Myocyte (in vitro differentiated cells): ENCODE data around the gene S100A4. TPM values are rescaled to one million over a fixed set of nuclear protein-coding genes. Genes with fewer than 3 reads are reported as not detected.
"Not testable (repeated sequence)": the region's sequence is repeated elsewhere in the genome, so short reads cannot be mapped to it uniquely, and the experiment has no call there.

Source experiments
- DNase-seq: peaks from one replicate; pipeline ENCODE4 v3.0.0-alpha.2; 2012; ENCODE audit warnings: low read depth
- polyA plus RNA-seq: library from polyadenylated mRNA; unstranded; fragments of >200 nt; gene quantifications from one replicate; pipeline ENCODE4 v1.2.1, GENCODE V29; 2012; ENCODE audit warnings: missing spikeins
- total RNA-seq: library from RNA; depleted of rRNA; stranded (reverse); fragments of >200 nt; gene quantifications from 2 replicates; pipeline ENCODE4 v1.2.3, GENCODE V29; 2014

S100A4 gene
- 757 and 902 TPM in 2 replicates for total RNA-seq
- 3,578 TPM for polyA plus RNA-seq

DNA sequence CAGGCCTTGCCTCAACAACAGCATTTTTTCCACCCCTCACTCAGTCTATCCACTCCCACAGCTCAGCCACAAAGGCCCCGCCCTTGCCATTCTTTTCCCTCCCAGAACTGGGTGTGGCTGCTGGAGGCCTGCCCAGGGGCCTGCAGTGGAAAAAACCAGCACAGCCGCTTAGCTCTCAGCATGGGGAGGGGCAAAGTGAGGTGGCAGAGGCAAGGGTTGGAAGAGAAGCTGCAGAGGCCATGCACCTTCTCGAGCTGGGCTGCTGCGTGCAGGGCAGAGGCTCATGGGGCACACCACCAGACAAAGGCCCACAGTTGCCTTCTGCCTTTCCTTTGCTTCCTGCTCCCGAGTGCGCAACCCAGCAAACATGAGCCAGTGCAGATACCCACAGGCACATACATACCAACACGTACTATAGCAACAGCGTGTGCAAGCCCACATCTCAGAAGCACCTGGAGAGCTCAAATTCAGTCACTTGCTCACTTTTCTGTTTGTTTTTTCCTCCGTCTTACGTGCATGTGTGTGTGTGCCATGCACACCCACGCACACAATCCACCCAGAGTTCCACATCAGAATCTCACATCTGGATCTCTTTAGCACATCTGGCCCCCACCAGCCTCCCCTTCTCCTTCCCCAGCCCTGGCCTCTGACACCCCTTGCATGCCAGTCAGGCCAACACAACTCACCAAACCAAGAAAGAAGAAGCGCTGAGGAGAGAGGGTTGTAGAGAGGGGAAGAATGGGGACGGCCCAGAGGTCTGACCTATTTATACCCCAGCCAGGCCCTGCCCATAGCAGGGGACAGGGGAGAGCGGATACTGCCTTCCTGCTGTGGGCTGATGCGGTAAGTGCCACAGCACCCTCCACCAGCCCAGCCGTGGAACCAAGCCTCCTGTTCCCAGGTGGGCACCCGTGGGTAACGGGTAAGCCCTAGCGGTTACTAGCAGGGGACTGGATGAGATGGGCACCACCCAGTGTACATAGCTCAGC lies at the start of gene S100A4:
Gene S100A4 (minus strand): TSS at position 740 of the 989 bp plus-strand sequence. CDS start 1,012 bp downstream, outside the sequence.
- peak; percentile 99 for DNase-seq

DNA sequence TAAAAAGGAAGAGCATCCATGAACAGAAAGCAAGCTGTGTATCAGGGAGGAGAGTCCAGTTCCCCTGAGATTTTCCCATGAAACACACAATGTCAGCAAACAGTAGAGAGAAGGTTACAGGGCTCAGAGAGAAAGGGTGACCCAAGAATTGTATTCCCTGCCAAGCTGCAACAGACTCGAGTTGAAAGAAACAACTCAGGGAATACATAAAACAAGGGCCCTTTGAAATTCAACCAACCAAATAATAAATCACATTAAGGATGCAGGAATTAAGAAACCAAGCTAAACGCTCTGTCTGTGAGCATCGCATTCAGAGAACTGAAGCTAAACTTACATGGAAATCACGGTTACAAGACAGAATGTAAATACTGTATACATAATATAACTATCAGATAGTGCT lies 47.1 kb upstream of the S100A4 start:
- DNase-seq = no peak

DNA sequence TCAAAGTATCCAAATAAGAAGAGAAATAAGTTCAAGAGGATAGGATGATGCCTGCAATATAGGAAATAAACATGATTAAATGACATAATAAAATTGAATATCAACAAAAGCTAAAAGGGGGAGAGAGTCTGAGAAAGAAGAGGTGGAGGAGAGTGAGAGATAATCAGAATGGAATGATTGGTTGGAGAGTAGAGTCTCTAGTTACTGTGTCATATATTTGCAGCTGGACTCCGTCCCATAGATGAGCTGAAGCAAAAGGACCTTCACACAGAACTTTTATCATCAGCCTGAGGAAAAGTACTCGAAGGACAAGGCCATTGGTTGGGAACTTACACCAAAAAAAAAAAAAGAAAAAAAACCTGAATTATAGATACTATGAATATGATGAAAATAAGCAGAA lies 42.9 kb upstream of the S100A4 start:
- no peak for DNase-seq

DNA sequence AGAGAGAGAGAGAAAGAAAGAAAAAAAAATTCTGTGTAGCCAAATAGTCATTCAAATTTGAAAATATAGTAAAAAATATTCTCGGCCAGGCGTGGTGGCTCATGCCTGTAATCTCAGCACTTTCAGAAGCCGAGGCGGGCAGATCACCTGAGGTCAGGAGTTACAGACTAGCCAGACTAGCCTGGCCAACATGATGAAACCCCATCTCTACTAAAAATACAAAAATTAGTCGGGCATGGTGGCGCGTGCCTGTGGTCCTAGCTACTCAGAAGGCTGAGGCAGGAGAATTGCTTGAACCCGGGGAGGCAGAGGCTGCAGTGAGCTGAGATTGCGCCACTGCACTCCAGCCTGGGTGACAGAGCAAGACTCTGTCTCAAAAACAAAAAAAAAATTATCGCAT lies 42.4 kb upstream of the S100A4 start:
- not testable (repeated sequence) for DNase-seq

DNA sequence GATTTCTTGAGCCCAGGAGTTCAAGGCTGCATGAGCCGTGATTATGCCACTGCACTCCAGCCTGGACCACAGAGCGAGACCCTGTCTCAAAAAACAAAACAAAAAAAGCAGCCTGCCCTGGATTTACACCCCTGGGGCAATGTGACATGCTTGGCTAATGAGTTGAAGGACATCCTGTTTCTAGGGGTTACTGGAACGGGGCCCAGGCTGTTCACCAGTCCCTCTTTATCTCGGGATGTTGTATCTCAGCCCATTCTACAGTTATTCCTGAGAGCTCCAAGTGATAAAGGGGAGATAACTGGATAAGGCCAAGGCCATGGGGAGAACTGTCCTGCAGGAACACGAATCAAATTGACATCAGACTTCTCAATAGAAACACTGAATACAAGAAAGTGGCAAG lies 41.7 kb upstream of the S100A4 start:
- no peak for DNase-seq

DNA sequence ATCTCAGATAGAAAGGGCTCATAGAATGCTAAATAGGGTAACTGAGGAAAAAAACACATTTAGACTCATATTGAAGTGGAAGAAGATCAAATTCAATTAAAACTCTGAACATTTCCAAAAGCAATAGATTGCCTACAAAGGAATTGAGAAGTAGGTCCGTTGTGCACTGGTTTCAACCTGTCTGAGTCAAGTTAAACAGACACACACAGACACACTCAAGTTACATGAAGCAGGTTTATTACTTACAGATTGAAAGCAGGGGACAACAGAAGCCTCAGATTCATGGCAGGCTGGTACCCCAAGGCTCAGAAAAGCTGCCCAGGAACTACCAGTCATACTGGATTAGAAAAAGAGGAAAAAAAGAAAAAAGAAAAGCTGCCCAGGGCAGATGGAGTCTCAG lies 40.7 kb upstream of the S100A4 start:
- DNase-seq = no peak

DNA sequence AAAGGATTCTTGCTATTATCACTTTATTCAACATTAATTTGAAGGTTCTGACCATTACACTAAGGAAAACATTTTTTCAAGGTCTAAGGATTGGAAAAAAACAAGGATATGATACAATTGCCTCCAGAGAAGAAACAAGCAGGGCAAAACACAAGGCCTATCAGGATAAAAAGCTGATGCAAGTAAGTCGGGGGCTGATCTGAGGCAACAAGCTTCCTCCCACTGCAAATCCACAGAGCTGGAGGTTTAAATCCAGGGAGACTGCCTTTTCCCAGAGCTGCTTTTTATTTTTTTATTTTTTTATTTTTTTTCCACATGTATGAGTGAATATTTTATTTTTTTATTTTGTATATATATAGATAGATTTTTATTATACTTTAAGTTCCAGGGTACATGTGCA lies 39.4 kb upstream of the S100A4 start:
- DNase-seq = no peak

DNA sequence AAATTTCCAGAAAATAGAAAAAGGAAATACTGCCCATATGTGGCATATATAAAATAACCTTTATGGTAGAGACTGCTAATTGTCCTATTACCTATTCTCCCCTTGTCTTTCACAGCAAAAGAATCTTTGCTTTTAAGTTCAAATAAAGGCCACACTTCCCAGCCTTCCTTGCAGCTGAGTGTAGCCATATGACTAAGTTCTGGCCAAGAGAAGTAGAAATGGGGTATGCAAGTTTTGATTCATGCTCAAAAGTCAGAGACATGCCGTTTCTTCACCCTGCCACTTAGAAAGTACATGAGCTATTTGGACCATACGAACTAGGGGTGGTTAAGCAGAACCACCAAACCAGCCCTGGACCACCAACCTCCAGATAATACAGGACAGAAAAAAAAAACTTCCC lies 38.4 kb upstream of the S100A4 start:
- DNase-seq = no peak

DNA sequence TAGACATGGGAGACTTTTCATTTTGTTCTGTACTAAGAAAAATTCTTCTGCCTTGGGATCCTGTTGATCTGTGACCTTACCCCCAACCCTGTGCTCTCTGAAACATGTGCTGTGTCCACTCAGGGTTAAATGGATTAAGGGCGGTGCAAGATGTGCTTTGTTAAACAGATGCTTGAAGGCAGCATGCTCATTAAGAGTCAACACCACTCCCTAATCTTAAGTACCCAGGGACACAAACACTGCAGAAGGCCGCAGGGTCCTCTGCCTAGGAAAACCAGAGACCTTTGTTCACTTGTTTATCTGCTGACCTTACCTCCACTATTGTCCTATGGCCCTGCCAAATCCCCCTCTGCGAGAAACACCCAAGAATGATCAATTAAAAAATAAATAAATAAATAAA lies 37.9 kb upstream of the S100A4 start:
- not testable (repeated sequence) for DNase-seq

DNA sequence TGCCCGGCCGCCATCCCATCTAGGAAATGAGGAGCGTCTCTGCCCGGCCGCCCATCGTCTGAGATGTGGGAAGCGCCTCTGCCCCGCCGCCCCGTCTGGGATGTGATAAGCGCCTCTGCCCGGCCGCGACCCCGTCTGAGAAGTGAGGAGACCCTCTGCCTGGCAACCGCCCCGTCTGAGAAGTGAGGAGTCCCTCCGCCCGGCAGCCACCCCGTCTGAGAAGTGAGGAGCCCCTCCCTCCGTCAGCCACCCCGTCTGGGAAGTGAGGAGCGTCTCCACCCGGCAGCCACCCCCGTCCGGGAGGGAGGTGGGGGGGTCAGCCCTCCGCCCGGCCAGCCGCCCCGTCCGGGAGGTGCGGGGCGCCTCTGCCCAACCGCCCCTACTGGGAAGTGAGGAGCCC lies 37.2 kb upstream of the S100A4 start:
- DNase-seq = not testable (repeated sequence)

DNA sequence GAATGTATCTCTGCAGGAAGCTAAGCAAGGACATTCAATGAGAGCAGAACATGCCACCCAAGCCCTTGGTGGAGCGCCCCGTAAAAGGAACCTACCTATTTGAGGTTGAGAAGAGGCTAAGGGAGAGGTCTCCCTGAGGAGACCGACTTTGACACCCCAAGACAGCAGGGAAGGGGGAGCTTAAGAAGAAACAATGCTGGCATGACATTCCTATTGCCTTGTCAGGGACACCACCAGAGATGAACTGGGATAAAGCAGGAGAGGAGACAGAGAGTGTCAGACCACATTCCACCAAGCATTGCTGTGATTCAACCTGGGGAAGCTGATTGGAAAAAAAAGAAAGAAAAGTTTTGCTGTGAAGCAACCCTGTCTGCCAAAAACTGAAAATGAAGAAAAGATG lies 33.3 kb upstream of the S100A4 start:
- no peak for DNase-seq

DNA sequence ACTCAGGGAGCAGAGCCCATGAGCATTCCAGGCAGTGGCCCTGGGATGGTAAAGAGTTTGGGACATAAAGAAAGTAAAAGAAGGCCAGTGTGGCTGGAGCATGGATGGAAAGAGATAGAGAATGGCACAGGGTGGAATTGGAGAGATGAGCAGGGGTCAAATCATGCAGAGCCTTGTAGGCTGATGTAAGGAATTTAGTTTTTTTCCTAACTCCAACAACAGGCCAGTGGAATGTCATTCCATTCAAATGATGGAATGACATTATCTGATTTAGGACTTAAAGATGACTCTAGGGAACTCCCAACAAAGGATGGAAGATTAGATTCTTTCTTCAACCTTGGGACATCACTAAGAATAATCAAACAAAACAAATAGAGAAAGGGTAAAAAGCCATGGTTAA lies 32.9 kb upstream of the S100A4 start:
- DNase-seq = no peak

DNA sequence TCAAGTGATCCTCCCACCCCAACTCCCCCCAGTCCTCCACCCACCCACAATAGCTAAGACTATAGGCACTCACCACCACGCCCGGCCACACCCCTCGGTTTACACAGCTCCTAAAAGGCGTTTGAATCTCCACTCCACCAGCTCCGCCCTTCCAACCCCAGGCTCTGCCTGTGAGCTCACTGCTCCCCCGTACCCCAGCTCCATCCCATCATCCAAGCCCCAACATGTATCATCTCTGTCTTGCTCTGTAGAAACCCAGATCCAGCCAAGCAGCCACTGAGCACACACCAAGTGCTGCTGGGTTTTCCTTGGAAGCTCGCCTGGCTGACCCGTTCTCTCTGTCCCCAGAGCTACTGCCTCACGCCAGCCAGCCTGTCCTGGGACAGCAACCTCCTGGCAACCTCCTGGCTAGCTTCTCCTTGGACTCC lies 32.0 kb upstream of the S100A4 start:
- DNase-seq = no peak

DNA sequence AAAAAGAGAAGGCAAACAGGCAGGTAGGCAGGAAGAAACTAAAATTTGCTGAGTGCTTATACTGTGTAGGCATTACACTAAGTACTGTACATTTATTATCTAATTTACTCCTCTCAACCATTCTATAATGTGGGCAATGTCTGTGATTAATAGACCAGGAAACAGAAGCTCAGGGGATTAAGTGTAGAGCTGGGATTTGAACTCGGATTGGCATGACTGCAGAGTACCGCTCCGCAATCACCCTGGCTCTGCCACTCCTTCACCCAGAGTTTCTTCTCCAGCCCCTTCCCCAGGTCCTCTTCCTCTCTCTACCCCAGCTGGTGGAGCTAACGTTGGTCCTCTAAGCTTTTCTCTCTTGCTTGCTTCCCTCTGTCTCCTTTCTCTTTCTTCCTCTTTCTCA lies 31.5 kb upstream of the S100A4 start:
- no peak for DNase-seq

DNA sequence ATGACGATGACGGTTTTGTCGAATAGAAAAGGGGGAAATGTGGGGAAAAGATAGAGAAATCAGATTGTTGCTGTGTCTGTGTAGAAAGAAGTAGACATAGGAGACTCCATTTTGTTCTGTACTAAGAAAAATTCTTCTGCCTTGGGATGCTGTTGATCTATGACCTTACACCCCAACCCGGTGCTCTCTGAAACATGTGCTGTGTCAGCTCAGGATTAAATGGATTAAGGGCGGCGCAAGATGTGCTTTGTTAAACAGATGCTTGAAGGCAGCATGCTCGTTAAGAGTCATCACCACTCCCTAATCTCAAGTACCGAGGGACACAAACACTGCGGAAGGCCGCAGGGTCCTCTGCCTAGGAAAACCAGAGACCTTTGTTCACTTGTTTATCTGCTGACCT lies 29.9 kb upstream of the S100A4 start:
- DNase-seq = not testable (repeated sequence)

DNA sequence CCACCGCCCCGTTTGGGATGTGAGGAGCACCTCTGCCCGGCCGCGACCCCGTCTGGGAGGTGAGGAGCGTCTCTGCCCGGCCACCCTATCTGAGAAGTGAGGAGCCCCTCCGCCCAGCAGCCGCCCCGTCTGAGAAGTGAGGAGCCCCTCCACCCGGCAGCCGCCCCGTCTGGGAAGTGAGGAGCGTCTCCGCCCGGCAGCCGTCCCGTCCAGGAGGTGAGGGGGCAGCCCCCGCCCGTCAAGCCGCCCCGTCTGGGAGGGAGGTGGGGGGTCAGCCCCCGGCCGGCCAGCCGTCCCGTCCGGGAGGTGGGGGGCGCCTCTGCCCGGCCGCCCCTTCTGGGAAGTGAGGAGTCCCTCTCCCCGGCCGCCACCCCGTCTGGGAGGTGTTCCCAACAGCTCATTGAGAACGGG lies 29.5 kb upstream of the S100A4 start:
- DNase-seq = not testable (repeated sequence)

DNA sequence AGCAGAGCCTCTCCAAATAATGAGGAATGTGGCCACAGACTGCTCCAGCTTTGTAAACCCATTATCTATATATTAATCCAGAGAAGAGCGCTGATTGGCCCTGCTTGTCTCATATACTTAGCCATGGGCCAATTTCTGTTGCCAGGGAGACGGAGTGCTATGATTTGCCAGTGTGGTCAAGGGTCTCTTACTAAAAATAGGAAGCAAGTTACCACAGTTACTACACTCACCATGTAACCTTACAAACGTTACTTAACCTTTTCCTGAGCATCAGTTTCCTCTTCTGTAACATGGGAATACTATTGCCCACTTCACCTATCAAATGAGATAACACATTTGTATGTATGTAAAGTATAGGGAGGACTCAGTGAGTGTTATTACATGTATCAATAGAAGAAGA lies 27.7 kb upstream of the S100A4 start:
- DNase-seq = peak; percentile 31

DNA sequence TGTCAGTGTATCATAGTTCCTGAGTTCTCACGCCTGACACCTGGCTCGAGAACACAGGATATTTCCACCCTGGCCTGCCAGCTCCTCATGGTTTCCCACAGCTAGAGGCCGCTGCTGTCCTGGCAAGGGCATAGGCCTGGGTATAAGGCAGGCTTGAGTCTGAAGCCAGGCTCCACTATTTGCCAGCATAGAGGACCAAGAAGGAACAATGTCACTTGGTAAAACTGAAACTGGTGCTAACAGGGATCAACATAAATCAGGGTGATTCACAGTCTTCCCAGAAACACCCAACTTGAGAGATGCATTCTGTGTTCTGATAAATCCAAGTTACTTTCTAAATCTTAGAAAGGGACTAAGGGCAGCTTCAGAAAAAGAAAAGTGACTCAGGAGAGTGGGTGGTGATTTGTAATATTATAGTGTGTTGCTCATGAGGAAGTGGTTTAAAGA lies 27.0 kb upstream of the S100A4 start:
- DNase-seq = peak; percentile 91

DNA sequence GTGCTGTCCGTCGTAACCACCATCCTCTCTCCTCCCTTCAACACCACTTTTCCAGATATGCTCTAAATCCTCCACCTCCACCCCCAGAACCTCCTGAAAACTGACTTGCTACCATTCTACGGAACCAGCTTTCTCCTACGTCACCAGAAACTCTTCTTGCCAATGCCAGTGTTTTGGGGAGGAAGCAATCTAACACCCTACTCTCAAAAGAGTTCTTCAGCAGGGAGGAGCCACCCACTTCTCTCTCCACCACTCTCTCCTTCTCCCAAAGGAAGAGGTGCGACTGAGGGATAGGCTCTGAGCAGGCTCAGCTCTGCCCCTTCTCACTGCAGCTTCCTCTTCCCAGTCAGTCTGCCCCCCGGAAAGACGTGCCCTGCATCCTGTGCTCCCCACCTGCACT lies 26.1 kb upstream of the S100A4 start:
- no peak for DNase-seq

DNA sequence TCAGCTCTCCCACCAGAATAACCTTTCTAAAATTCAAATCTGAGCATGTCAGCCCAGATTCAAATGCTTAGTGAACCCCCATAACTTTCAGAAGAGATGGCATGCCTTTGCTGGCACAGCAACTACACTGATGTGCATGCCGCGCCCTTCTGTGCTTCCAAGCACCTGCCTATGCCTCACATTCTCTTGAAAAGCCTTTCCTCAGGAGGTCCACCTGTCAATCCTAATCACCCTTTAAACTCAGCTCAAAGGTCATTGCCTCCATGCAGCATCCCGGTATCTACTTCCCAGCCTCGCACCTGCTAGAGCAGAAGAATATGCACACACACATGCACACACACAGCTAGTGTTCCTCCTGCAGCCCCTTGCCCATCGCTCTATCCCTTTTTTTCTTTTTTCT lies 25.3 kb upstream of the S100A4 start:
- DNase-seq = no peak

DNA sequence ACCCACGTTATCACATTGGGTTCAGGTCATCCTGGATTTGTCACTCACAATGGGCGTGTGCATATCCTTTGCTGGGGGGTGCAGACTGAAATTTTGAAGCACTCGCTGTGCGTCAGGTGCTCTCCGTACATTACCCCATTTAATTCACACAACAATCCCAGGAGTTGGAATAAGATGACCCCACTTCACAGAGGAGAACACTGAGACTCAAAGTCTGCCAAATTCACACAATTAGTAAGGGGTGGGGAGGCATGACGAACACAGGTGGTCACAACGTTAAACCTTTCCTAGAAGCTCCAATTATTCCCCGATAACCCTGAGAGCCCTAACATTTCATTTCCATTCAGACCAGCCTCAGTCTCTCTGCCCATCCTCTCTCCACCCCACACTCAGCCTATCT lies 23.9 kb upstream of the S100A4 start:
- no peak for DNase-seq

DNA sequence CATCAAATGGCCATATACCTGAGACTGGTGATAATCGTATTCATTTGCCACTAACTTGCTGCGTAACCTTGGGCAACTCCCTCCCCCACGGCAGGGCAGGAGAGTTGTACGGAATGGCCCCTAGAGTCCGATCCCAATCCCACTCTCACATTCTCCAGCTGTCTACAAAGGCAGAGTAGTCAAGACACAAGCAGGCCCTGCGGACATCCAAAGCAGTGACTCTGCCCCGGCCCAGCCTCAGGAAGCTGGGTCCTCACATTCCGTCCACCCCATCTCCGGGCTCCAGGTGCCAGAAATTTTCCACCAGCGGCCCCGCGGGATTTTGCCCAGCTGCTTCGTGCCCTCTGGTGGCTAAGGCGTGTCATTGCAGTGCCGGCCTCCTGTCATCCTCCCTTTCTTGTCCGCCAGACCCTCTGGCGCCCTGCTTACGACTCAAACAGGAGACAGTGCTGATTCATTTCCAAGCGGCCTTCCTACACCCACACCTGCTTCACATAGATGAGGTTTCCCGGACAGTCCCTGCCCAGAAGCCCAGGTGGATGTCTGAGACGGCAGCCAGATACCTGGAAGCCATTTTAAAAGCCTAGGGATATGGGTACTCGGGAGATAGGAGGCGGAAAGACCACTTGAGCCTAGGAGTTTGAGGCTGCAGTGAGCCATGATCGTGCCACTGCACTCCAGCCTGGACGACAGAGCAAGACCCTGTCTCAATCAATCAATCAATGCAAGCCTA lies 22.9 kb upstream of the S100A4 start:
- peak; percentile 97 for DNase-seq
